NCI-H1694 treated with DMSO at 0.1 percent for 48 hours (cell line): ENCODE results near the gene TET2.

ENCODE experiments used
- DNase-seq: peaks from one replicate; lab custom pipeline; 2025; lab: John Stamatoyannopoulos, UW

TET2 gene

DNA sequence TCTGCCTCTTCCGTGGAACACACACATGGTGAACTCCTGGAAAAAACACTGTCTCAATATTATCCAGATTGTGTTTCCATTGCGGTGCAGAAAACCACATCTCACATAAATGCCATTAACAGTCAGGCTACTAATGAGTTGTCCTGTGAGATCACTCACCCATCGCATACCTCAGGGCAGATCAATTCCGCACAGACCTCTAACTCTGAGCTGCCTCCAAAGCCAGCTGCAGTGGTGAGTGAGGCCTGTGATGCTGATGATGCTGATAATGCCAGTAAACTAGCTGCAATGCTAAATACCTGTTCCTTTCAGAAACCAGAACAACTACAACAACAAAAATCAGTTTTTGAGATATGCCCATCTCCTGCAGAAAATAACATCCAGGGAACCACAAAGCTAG, 87.9 kb downstream of the TET2 start:
- DNase-seq = no peak

- no peak for DNase-seq
These were observed 89.7 kb downstream of the TET2 start for GRCh38 chr4:105236202-105236915.

- no peak for DNase-seq
These were observed 90.2 kb downstream of the TET2 start for GRCh38 chr4:105236916-105237311.

- no peak for DNase-seq
These were observed 93.4 kb downstream of the TET2 start for GRCh38 chr4:105240037-105240436.

GRCh38 chr4:105241451-105241850, 94.8 kb downstream of the TET2 start:
- DNase-seq = no peak

- no peak for DNase-seq
These were observed 96.8 kb downstream of the TET2 start for GRCh38 chr4:105243446-105243845.

- no peak for DNase-seq
These were observed 100.0 kb downstream of the TET2 start for GRCh38 chr4:105246712-105247111.

DNA sequence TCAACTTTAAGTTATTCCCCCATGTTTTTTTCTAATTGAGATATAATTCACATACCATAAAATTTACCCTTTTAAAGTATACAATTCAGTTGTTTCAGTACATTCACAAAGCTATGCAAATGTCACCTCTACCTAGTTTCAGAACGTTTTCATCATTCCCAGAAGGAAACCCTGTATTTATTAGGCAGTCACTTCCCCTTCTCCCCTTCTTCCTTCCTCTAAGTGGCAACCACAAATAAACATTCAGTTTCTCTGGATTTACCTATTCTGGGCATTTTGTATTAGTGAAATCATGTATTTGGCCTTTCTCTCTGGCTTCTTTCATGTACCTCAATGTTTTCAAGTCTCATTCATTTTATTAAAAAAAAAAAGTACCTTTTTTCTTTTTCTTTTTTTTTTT, 101.9 kb downstream of the TET2 start:
- DNase-seq = no peak

GRCh38 chr4:105257817-105258495, 111.3 kb downstream of the TET2 start:
- DNase-seq = no peak

GRCh38 chr4:105265689-105266088, 119.0 kb downstream of the TET2 start:
- no peak for DNase-seq

GRCh38 chr4:105267280-105267679, 120.6 kb downstream of the TET2 start:
- no peak for DNase-seq

- DNase-seq = no peak
These were observed 125.3 kb downstream of the TET2 start for GRCh38 chr4:105272002-105272401.

- no peak for DNase-seq
These were observed 126.6 kb downstream of the TET2 start for GRCh38 chr4:105273230-105273629.

DNA sequence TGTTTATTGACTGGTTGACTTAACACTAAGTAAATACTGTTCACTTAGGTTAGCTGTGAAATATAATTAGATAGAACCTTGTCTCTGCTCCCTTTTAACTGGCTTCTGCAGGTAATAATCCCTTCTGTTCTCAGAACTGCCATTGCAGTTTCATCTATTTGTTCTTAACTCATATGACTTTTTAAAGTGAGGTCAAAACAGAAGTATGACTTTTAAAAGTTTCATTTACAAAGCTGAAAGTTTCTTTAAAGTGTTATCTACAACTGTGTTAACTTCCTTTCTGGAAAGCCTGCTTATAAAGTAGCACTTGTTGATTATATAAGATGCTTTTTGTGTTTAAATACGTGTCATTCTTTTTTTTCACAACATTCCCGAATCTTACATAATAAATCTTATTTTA, 127.4 kb downstream of the TET2 start:
- DNase-seq = no peak

GRCh38 chr4:105274504-105274903, 127.8 kb downstream of the TET2 start:
- no peak for DNase-seq

DNA sequence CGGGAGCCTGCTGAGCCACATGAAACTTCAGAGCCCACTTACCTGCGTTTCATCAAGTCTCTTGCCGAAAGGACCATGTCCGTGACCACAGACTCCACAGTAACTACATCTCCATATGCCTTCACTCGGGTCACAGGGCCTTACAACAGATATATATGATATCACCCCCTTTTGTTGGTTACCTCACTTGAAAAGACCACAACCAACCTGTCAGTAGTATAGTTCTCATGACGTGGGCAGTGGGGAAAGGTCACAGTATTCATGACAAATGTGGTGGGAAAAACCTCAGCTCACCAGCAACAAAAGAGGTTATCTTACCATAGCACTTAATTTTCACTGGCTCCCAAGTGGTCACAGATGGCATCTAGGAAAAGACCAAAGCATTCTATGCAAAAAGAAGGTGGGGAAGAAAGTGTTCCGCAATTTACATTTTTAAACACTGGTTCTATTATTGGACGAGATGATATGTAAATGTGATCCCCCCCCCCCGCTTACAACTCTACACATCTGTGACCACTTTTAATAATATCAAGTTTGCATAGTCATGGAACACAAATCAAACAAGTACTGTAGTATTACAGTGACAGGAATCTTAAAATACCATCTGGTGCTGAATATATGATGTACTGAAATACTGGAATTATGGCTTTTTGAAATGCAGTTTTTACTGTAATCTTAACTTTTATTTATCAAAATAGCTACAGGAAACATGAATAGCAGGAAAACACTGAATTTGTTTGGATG, 129.9 kb downstream of the TET2 start:
- no peak for DNase-seq

DNA sequence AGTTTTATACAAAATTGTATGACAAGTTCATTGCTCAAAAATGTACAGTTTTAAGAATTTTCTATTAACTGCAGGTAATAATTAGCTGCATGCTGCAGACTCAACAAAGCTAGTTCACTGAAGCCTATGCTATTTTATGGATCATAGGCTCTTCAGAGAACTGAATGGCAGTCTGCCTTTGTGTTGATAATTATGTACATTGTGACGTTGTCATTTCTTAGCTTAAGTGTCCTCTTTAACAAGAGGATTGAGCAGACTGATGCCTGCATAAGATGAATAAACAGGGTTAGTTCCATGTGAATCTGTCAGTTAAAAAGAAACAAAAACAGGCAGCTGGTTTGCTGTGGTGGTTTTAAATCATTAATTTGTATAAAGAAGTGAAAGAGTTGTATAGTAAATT, 131.0 kb downstream of the TET2 start:
- DNase-seq = no peak

DNA sequence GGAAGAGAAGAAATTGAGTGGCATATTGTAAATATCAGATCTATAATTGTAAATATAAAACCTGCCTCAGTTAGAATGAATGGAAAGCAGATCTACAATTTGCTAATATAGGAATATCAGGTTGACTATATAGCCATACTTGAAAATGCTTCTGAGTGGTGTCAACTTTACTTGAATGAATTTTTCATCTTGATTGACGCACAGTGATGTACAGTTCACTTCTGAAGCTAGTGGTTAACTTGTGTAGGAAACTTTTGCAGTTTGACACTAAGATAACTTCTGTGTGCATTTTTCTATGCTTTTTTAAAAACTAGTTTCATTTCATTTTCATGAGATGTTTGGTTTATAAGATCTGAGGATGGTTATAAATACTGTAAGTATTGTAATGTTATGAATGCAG, 132.6 kb downstream of the TET2 start:
- DNase-seq = no peak

DNA sequence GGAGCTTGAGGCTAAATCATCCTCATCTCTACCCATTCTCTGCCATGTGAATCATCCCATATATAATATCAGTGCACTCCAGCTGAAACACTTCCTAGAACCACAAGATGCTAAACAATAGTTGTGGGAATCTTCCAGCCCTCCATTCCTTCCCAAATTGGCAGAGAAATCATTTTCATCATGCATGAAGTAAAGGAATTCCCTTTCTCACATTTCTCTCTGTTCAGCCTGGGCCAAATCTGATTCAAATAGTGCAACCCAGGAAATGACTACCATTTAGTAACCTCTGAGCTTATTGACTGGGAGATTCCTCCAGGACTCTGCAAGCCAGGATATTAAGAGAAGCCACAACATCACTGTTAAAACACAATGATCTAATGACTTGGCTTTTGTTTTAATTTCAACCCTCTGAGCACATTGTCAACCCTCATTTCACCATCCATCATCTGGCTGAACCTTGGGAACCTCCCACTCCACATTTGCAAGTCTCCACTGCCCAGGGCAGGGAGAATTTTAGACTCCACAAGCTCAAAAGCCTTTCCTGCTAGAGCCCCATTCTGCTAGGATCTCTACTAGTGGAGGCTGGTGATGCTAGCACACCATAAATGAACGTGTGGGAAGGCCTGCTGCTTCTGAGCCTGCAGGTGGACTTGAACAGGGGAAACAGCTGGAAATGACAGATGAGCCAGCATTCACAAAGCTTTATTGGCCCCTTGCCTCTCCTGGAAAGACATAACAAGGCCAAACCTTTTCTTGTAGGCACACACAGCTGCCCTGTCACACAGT, 133.9 kb downstream of the TET2 start:
- DNase-seq = no peak

DNA sequence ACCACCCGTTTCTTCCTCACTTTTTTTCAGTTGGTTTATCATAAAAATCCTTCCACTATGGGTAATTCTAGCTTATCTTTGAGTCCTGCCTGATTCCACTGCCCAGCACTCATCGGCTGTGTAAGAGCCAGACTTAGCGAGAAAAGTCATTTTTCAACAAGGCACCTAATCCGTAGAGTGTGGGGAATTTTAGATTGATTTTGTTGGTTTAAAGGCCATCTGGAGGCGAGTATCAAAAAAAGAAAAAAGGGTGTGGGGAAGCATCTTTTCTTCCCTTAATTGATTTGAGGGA, 134.4 kb downstream of the TET2 start:
- DNase-seq = no peak

DNA sequence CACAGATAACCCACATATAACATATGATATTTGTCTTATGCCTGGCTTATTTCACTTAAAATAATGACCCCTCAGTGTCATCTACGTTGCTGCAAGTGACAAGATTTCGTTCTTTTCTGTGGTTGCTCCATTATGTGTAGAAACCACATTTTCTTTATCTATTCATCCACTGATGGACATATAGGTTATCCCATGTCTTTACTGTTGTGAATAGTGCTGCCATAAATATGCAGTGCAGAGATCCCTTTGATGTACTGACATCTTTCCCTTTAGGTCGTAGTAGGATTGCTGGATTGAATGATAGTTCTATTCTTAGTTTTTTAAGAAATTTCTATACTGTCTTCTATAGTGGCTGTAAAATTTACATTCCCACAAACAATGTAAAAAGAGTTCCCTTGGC, 135.8 kb downstream of the TET2 start:
- DNase-seq = no peak

DNA sequence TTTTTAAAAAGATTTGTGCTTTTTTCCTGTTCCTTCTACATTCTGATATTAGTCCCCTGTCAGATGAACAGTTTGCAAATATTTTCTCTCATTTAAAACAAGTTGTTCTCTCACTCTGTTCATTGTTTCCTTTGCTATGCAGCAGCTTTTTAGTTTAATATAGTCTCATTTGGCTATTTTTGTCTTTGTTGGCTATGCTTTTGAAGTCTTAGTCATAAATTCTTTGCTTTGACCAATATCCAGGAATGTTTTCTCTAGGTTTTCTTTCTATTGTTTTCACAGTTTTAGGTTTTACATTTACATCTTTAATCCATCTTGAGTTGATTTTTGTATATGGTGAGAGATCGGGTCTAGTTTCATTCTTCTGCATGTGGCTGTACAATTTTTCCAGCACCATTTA, 136.8 kb downstream of the TET2 start:
- DNase-seq = no peak

- no peak for DNase-seq
These were observed 141.4 kb downstream of the TET2 start for GRCh38 chr4:105288121-105288520.
